EH (cell line): ENCODE data around the gene ALPK3.
"Not testable (repeated sequence)": the region's sequence is repeated elsewhere in the genome, so short reads cannot be mapped to it uniquely, and the experiment has no call there.

ENCODE experiments used
- DNase-seq: peaks from one replicate; pipeline ENCODE4 v3.0.0-alpha.2; 2015; ENCODE audit warnings: low read depth

Gene ALPK3

GRCh38 chr15:84874981-84875699 lies 58.0 kb downstream of the ALPK3 start:
- DNase-seq = no peak

- DNase-seq = no peak
Observed at GRCh38 chr15:84876269-84876668, 59.1 kb downstream of the ALPK3 start.

DNA sequence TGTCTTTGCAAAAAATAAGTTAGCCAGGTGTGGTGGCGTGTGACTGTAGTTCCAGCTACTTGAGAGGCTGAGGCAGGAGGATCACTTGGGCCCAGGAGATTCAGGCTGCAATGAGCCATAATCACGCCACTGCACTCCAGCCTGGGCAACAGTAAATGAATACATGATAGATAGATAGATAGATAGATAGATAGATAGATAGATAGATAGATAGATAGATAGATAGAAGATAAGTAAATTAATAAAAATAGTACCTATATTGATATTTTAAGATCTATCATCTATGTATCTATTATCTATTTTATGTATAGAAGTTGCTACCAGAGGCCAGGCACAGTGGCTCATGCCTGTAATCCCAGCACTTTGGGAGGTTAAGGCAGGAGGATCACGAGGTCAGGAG lies 60.5 kb downstream of the ALPK3 start:
- DNase-seq = not testable (repeated sequence)

GRCh38 chr15:84878504-84878903 lies 61.3 kb downstream of the ALPK3 start:
- peak; percentile 62 for DNase-seq

DNA sequence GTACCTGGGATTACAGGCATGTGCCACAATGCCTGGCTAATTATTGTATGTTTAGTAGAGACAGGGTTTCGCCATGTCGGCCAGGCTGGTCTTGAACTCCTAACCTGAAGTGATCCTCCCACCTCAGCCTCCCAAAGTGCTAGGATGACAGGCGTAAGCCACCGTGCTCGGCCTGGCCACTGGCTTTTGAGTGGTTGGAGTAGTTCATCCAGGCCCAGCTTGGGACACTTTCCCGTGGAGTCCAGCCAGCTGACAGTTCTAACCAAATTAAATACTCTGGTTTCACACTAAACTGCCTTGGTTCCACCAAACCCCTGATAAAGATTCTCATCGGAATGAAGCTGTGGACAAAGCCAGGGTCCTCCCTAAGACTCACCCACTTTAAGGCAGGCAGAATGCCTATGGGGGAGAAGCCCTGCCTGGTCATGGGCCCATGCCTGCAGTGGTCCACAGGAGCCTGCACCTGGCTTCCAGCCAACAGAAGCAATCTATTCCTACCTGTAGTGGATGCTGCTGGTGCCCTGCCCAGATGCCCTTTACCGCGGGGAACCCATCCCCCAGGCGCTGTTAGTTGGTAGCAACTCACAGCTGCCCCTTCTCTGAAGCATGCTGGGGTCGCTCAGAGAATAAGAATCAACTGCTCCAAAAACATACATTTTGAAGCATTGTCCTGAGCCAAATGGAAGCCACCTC lies 62.1 kb downstream of the ALPK3 start:
- no peak for DNase-seq

GRCh38 chr15:84880007-84880406 lies 62.9 kb downstream of the ALPK3 start:
- no peak for DNase-seq

GRCh38 chr15:84880822-84881519 lies 63.8 kb downstream of the ALPK3 start:
- no peak for DNase-seq

GRCh38 chr15:84881520-84881830 lies 64.3 kb downstream of the ALPK3 start:
- no peak for DNase-seq

DNA sequence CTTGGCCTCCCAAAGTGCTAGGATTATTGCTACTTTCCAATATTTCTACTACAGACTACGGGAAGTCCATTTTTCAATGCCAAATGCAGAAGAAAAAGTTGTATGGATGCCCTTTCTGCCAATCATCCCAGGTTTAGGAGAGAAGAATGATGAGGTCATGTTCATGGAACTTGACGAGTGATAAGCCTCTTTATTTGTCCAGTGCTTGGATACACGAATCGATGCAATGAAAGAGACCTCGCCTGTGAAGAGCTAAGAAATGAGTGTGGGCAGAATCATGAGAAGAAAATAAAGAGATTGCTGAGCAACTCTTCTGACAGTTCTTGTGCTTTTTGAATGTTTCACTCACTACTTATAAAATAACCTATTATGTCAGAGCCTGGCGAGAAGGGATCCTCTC lies 66.3 kb downstream of the ALPK3 start:
- no peak for DNase-seq

DNA sequence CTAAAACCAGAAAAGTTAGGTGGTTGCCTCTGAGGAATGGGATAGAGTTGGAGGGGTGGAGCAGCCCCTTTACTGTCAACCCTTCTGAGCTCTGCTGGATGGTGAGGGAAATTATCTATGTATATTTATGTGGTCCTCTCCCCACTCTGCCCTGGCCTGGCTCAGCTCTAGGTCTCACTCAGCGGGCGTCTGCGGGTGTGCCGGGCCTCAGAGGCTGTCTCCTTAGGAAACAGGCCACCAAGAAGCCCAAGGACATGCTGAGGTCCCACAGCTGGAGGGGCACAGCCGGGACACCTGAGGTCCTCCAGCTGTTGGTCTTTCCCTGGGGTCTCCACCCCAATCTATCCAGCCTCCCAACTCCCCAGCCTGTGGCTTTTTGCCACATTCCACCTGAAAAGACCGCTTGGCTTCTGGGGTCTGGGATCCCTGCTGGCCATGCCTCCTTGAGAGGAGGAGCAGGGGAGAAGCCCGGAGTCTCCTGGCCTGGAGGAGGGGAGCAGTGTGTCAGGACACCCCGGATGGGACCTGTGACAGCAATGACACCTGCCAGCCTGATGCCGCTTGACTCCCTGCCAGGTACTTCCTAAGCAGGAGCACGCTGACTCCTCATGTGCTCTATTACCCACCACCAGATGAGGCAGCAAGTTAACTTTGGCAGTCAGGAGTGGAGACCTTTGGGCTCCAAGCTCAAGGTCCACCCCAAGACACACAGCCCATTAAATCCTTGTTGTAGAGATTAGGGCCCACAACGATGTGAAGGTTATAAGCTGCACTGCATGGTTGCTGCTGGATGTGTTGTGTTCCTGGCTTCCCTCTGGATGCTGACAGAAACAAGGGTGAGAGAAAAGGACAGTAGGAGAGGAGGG lies 67.0 kb downstream of the ALPK3 start, which contains the start of gene SLC28A1:
Gene SLC28A1, plus strand, starts transcription at position 747 of the 866 bp plus-strand sequence. CDS start 3,099 bp downstream, outside the sequence.
- no peak for DNase-seq

DNA sequence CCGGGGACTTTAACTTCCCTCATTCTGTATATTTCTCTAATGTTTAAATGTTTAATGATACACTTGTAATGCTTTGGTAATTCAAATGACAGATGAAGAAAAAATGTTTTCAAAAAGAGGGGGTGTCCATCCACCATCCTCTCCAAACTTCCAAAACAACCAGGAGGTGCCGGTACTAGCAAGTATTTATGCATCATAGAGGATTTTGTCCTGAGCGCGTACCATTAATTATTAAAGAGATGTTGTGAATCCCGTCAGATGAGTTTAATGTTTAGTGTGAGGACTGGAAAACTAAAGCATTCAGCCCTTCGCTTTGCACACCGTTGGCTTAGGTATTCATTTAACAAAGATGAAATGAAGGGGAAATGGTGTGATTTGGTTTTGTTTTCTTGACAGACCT lies 68.6 kb downstream of the ALPK3 start:
- DNase-seq = no peak

- DNase-seq = no peak
Observed at GRCh38 chr15:84886211-84886983, 69.2 kb downstream of the ALPK3 start.

DNA sequence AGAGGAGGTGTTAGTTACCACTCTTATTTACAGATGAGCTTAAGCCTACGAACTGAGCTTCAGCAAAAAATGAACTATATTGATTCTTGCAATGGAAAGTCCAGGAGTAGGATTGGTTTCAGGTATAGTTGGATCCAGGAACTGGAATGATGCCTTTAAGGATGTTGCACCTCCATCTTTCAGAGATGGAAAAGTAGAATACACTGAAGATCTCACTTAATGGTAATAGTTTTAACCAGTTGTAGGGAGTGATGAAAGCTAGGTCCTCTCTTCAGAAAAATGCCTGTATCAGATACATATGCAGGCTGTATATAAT lies 69.8 kb downstream of the ALPK3 start:
- DNase-seq = no peak

DNA sequence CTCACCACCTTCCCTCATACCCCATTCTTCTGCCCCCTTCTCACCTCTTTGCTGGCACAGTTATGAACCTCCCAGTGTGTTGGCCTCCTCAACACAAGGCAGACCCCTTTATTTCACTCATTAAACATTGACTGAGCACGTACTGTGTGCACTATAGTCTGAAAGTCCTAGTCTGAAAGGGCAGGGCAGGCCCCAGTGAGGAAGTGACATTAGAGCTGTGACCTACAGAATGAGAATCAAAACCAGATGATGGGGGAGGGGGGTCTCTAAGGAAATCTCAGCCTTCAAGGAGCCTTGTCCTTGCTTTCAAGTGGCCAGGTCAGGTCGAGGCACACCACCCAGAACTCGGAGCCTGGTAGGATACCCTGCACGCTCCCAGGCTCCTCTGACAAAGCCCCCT lies 70.8 kb downstream of the ALPK3 start:
- no peak for DNase-seq

- no peak for DNase-seq
Observed at GRCh38 chr15:84888639-84889038, 71.5 kb downstream of the ALPK3 start.

DNA sequence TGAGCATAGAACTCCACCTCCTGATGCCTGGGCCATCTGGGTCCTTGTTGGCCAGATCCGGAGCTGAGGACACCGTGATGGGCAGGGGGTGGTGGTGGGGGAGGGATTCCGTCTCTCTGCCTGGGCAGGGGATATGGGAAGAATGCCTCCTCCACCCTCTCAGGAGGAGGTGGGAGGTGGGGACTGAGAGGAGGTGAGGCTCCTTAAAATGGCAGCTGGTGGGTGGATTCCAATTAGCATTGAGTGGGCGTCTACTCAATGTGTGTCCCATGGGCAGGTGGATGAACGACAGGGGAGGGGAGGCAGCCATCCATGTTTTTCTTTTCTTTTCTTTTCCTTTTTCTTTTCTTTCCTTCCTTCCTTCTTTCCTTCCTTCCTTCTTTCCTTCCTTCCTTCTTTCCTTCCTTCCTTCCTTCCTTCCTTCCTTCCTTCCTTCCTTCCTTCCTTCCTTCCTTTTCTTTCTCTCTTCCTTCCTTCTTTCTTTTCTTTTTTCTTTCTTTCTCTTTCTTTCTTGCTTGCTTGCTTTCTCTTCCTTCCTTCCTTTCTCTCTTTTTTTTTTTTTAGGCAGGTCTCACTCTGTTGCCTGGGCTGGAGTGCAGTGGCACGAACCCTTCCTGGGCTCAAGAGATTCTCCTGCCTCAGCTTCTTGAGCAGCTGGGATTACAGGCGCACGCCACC lies 72.3 kb downstream of the ALPK3 start:
- no peak for DNase-seq

- DNase-seq = no peak
Observed at GRCh38 chr15:84889991-84890669, 73.0 kb downstream of the ALPK3 start.

DNA sequence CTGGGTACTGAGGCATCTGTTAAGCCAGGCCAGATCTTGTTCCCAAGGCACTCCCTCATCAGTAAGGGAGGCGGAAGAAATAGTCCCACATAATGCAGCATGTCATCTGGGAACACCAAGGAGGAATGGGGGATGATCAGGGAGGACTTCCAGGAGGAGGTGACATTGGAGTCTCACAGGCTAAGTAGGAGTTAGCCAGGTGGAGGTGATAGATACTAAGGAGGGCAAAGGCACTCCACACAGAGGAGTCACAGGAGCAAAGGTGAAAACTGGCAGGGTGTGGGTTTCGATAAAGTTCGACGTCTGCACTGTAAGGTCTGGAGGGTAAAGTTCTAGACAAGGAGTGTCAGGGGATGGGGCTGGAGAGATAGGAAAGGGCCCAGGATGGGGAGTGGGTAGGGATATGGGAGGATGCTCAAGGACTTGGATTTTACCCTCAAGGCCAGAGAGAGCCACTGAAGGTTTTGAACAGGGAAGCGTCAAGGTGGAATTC lies 73.6 kb downstream of the ALPK3 start:
- DNase-seq = no peak

- DNase-seq = no peak
Observed at GRCh38 chr15:84891339-84891738, 74.2 kb downstream of the ALPK3 start.

GRCh38 chr15:84892786-84893307 lies 75.7 kb downstream of the ALPK3 start:
- DNase-seq = no peak
